Fibroblast of the aortic adventitia (primary cell): ENCODE results near the gene C2CD4C. TPM values are rescaled to one million over a fixed set of nuclear protein-coding genes. Genes with fewer than 3 reads are reported as not detected.
"Not testable (repeated sequence)": the region's sequence is repeated elsewhere in the genome, so short reads cannot be mapped to it uniquely, and the experiment has no call there.

Source experiments
- DNase-seq: peaks from one replicate; pipeline ENCODE4 v3.0.0-alpha.2; 2010; ENCODE audit warnings: low read depth
- H3K4me3 ChIP-seq: 2 replicates; pipeline ENCODE4 v1.5.1; 2011; ENCODE audit warnings: low read depth, mild to moderate bottlenecking, control low read depth, low read length, moderate library complexity
- total RNA-seq: library from RNA; depleted of rRNA; stranded (reverse); fragments of >200 nt; gene quantifications from 2 replicates; pipeline ENCODE4 v1.2.3, GENCODE V29; 2012; ENCODE audit warnings: low replicate concordance
- TF ChIP-seq, protein P1 (sequence below): IDR thresholded peaks from 2 replicates; pipeline ENCODE4 v1.5.1; 2011; ENCODE audit warnings: mild to moderate bottlenecking, low read length, control low read depth, inconsistent platforms; ENCODE audit not compliant: insufficient read depth

Gene C2CD4C
- total RNA-seq, 1 donor: not detected

GRCh38 chr19:430701-431100, 21.8 kb upstream of the C2CD4C start:
- no peak overlapping the region for H3K4me3 ChIP-seq
- no peak for DNase-seq
- TF ChIP-seq, protein P1, sequence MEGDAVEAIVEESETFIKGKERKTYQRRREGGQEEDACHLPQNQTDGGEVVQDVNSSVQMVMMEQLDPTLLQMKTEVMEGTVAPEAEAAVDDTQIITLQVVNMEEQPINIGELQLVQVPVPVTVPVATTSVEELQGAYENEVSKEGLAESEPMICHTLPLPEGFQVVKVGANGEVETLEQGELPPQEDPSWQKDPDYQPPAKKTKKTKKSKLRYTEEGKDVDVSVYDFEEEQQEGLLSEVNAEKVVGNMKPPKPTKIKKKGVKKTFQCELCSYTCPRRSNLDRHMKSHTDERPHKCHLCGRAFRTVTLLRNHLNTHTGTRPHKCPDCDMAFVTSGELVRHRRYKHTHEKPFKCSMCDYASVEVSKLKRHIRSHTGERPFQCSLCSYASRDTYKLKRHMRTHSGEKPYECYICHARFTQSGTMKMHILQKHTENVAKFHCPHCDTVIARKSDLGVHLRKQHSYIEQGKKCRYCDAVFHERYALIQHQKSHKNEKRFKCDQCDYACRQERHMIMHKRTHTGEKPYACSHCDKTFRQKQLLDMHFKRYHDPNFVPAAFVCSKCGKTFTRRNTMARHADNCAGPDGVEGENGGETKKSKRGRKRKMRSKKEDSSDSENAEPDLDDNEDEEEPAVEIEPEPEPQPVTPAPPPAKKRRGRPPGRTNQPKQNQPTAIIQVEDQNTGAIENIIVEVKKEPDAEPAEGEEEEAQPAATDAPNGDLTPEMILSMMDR: no peak

- DNase-seq: no peak
These were observed 19.2 kb upstream of the C2CD4C start for GRCh38 chr19:428149-428548.

DNA sequence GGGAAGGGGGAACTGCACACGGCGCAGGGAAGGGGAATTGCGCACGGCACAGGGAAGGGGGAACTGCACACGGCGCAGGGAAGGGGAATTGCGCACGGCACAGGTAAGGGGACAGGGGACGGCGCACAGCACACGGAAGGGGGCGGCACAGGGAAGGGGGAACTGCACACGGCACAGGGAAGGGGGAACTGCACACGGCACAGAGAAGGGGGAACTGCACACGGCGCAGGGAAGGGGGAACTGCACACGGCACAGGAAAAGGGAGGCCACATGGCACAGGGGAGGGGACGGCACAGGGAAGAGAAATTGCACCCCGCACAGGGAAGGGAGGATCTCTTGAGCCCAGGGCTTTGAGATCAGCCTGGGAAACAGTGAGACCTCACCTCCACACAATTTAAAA, 18.7 kb upstream of the C2CD4C start:
- DNase-seq, H3K4me3 ChIP-seq: not testable (repeated sequence)

More at GRCh38 chr19:428149-428548, 19.2 kb upstream of the C2CD4C start:
- no peak overlapping the region for H3K4me3 ChIP-seq
- TF ChIP-seq, protein P1: no peak

DNA sequence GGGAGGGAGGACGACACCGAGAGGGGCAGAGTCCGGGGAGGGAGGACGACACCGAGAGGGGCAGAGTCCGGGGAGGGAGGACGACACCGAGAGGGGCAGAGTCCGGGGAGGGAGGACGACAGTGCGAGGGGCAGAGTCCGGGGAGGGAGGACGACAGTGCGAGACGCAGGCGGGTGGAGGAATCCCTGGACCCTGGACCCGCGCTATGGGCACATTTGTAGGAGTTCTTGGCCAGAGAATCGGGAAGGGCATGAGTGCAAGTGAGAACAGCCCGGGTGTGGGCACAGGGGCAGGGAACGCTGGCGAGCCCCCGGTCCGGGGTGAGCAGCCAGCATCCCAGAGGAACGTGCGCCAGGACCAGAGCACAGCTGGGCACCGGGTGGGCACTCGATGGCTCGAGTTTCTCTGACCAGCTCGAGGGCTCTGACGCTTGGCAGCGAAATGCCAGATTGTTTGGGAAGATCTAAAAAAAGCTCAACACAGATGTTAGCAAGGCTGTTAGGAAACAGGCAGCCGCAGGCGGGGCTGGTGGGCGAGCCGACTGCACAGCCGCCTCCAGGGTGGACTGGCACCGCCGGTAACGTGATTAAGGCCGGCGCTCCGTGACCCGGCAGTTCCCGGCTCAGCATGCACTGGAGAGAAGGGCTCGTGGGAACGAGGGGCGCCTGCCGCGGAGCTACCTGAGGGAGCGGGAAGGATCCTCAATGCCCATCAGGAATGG, 17.9 kb upstream of the C2CD4C start:
- TF ChIP-seq, protein P1: no peak
- no peak overlapping the region for H3K4me3 ChIP-seq
- no peak for DNase-seq

DNA sequence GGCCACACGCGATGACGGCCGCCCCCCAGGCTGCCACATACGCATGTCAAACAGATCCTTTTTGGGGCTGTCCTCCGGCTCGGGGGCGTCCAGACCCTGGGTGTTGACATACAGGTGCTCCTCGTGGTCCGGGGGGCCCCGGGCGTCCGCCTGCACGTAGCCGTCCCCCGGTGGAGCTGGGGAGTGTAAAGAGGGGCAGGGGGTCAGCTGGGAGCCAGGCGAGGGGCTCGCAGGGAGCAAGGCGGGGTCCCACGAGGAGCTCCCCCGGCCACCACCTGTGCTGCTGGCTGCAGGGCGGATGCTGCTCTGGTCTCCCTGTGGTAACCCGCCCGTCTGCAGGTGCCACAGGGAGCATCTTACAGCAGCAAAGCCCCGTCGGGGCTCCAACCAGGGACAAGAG, 16.1 kb upstream of the C2CD4C start:
- no peak overlapping the region for H3K4me3 ChIP-seq
- TF ChIP-seq, protein P1: no peak
- DNase-seq: no peak

DNA sequence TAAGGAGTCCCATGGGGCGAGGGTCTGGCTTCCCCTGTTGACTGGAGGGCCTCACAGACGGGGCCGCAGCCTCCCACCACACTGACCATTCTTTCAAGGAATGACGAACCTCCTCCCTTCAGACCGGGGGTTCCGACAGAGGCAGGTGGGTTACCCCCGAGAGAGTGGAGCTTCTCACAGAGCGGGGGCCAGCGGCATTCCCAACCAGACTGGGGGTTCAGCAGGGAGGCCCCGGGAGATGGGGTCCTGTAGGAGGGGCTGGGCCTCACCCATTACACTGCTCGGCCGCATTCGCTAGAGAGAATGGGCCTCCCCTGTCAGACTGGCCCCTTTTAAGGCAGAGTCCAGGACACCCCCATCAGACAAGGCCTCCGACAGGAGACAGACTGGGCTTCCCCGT, 15.6 kb upstream of the C2CD4C start:
- TF ChIP-seq, protein P1: no peak
- H3K4me3 ChIP-seq: no peak overlapping the region
- DNase-seq: no peak

- TF ChIP-seq, protein P1: no peak
- DNase-seq: no peak
- no peak overlapping the region for H3K4me3 ChIP-seq
These were observed 14.9 kb upstream of the C2CD4C start for GRCh38 chr19:423691-424466.

DNA sequence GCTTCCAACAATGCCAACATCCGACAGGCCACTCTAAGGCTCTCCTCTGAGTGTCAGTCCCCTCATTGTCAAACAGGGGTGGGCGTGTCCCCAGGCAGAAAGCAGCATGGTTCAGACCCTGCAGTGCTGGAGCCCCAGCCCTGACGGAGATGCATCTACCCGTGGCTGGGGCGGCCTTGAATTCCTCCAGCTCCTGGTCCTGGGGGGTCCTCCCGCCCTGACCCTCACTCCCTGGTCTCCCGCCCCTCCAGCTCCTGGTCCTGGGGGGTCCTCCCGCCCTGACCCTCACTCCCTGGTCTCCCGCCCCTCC, 13.9 kb upstream of the C2CD4C start:
- not testable (repeated sequence) for DNase-seq, H3K4me3 ChIP-seq
